Sigmoid colon (tissue), 4 donors: ENCODE results near the gene CCDC71L.

Experiments
- CTCF ChIP-seq, 4 experiments: fragments of 450-650 bp in 3 of 4; fragments of 200-600 bp in 1 of 4; IDR thresholded peaks; one replicate each; pipeline ENCODE4 v1.5.1; 2016 to 2019; ENCODE audit warnings: antibody characterized with exemption in 4 of 4, mild to moderate bottlenecking in 3 of 4, moderate library complexity in 2 of 4
- POLR2A ChIP-seq, 2 donors: fragments of 450-650 bp; IDR thresholded peaks; one replicate each; pipeline ENCODE4 v1.6.1; 2016; ENCODE audit warnings: antibody characterized with exemption in 2 of 2, mild to moderate bottlenecking in 2 of 2, moderate library complexity in 2 of 2
- POLR2AphosphoS5 ChIP-seq, 4 donors: sonication (generic); formaldehyde crosslinking; IDR thresholded peaks; one replicate each; pipeline ENCODE4 v1.6.1; 2017; ENCODE audit warnings: antibody characterized with exemption in 4 of 4

- no peak for TF ChIP-seq CTCF (IDR thresholded peaks at IDR 0.05)
- no peak for TF ChIP-seq POLR2A (IDR thresholded peaks at IDR 0.05)
- TF ChIP-seq POLR2AphosphoS5 (IDR thresholded peaks at IDR 0.05) = no peak
Observed at GRCh38 chr7:106608661-106609060, 52.3 kb downstream of the CCDC71L start.
